Loucy (cell line): ENCODE measurements around the gene WDR5.
"Not testable (repeated sequence)": the region's sequence is repeated elsewhere in the genome, so short reads cannot be mapped to it uniquely, and the experiment has no call there.

Experiments
- H2AFZ ChIP-seq: fragments of 200-600 bp; sonication (generic); 2 replicates; pipeline ENCODE4 v1.6.0; 2016; ENCODE audit warnings: antibody characterized with exemption, mild to moderate bottlenecking, low read length, moderate library complexity
- H3F3A ChIP-seq: fragments of 200-600 bp; 2 replicates; pipeline ENCODE4 v1.6.0; 2016; ENCODE audit warnings: antibody characterized with exemption, low read depth, mild to moderate bottlenecking
- H3K27me3 ChIP-seq: fragments of 200-600 bp; sonication (generic); 2 replicates; pipeline ENCODE4 v1.6.1; 2014; ENCODE audit warnings: low read length, mild to moderate bottlenecking; ENCODE audit not compliant: insufficient read depth, poor library complexity, severe bottlenecking
- H3K36me3 ChIP-seq: fragments of 200-600 bp; sonication (generic); 2 replicates; pipeline ENCODE4 v1.6.1; 2016; ENCODE audit warnings: low read length; ENCODE audit not compliant: insufficient read depth
- H3K4me1 ChIP-seq: fragments of 200-600 bp; sonication (generic); 2 replicates; pipeline ENCODE4 v1.5.1; 2014; ENCODE audit warnings: low read length, mild to moderate bottlenecking; ENCODE audit not compliant: insufficient read depth, poor library complexity, severe bottlenecking
- H3K4me2 ChIP-seq: fragments of 200-600 bp; sonication (generic); 2 replicates; pipeline ENCODE4 v1.6.0; 2014; ENCODE audit warnings: antibody characterized with exemption, low read length, low read depth, mild to moderate bottlenecking; ENCODE audit not compliant: poor library complexity, severe bottlenecking
- H3K4me3 ChIP-seq: fragments of 200-600 bp; sonication (generic); 2 replicates; pipeline ENCODE4 v1.5.1; 2014; ENCODE audit warnings: low read length, mild to moderate bottlenecking, mixed read lengths; ENCODE audit not compliant: poor library complexity, severe bottlenecking
- H3K79me2 ChIP-seq: fragments of 200-600 bp; sonication (generic); 2 replicates; pipeline ENCODE4 v1.6.1; 2014; ENCODE audit warnings: low read length; ENCODE audit not compliant: insufficient read depth
- H3K9ac ChIP-seq: fragments of 200-600 bp; sonication (generic); 2 replicates; pipeline ENCODE4 v1.6.0; 2014; ENCODE audit warnings: mild to moderate bottlenecking, low read depth, low read length, moderate library complexity; ENCODE audit not compliant: poor library complexity, severe bottlenecking
- H3K9me2 ChIP-seq: fragments of 200-600 bp; sonication (generic); replicated peaks from 2 replicates; pipeline ENCODE4 v1.6.1; 2016; ENCODE audit warnings: low read depth, low read length, mixed read lengths
- H3K9me3 ChIP-seq: fragments of 200-600 bp; sonication (generic); 2 replicates; pipeline ENCODE4 v1.6.1; 2014; ENCODE audit warnings: mild to moderate bottlenecking, antibody characterized with exemption, low read length, low read depth; ENCODE audit not compliant: insufficient read depth
- H4K20me1 ChIP-seq: fragments of 200-600 bp; sonication (generic); 2 replicates; pipeline ENCODE4 v1.6.0; 2014; ENCODE audit warnings: antibody characterized with exemption, low read length, mild to moderate bottlenecking; ENCODE audit not compliant: insufficient read depth, poor library complexity, severe bottlenecking
- CTCF ChIP-seq: fragments of 200-600 bp; sonication (generic); conservative IDR thresholded peaks from 2 replicates; pipeline ENCODE4 v1.5.1; 2014; ENCODE audit warnings: mild to moderate bottlenecking, antibody characterized with exemption, low read length
- EZH2phosphoT487 ChIP-seq: fragments of 200-600 bp; IDR thresholded peaks from 2 replicates; pipeline ENCODE4 v1.6.1; 2018; ENCODE audit warnings: antibody characterized with exemption, mild to moderate bottlenecking, moderate library complexity, borderline replicate concordance

Gene WDR5

DNA sequence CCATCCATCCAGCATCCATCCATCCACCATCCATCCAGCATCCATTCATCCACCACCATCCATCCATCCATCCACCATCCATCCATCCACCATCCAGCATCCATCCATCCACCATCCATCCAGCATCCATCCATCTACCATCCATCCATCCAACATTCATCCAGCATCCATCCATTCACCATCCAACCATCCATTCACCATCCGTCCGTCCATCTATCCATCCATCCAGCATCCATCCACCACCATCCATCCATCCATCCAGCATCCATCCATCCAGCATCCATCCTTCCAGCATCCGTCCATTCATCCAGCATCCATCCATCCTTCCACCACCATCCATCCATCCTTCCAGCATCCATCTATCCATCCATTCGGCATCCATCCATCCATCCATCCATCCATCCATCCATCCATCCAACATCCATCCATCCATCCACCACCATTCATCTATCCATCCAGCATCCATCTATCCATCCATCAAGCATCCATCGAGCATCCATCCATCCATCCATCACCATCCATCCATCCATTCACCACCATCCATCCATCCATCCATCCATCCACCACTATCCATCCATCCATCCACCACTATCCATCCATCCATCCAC, 32.4 kb upstream of the WDR5 start:
- no peaks in the 10 kb centered on the region for H3K9me2 ChIP-seq
- no peaks in the 10 kb centered on the region for H3K36me3 ChIP-seq
- H3K27me3 ChIP-seq: no peaks in the 10 kb centered on the region
- H3K9me3 ChIP-seq: no peaks in the 10 kb centered on the region
- H3F3A ChIP-seq: no peaks in the 10 kb centered on the region
- no peaks in the 10 kb centered on the region for H4K20me1 ChIP-seq
- H3K4me2 ChIP-seq: no peak overlapping the region
- TF ChIP-seq CTCF (no peak), EZH2phosphoT487 (no peak)
- H3K4me1 ChIP-seq: no peaks in the 10 kb centered on the region
- no peaks in the 10 kb centered on the region for H3K79me2 ChIP-seq
- no peak overlapping the region for H3K4me3 ChIP-seq
- H2AFZ ChIP-seq: no peak overlapping the region
- H3K9ac ChIP-seq: no peak overlapping the region

DNA sequence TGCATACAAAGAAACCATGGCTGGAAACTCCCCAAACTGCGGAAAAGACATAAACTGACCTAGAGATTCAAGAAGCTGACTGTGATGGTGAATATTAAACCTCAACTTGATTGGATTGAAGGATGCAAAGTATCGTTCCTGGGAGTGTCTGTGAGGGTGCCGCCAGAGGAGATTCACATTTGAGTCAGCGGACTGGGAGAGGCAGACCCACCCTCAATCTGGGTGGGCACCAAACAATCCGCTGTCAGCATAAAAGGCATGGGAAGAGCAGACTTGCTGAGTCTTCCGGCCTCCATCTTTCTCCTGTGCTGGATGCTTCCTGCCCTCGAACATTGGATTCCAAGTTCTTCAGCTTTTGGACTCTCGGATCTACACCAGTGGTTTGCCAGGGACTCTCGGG, 24.8 kb upstream of the WDR5 start:
- Histone ChIP-seq H3K79me2 (no peaks in the 10 kb centered on the region), H3K9me2 (no peaks in the 10 kb centered on the region)

DNA sequence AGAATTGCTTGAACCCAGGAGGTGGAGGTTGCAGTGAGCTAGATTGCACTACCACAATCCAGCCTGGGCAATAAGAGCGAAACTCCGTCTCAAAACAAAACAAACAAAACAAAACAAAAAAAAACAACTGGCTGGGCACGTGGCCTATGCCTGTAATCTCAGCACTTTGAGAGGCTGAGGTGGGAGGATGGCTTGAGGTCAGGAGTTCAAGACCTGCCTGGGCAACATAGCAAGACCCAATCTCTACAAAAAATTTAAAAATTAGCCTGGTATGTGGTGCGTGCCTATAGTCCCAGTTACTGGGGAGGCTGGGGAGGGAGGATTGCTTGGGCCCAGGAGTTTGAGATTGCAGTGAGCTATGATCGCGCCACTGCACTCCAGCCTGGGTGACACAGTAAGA, 23.3 kb upstream of the WDR5 start:
- Histone ChIP-seq H3K36me3 (no peaks in the 10 kb centered on the region), H3F3A (no peaks in the 10 kb centered on the region), H3K4me3 (no peak overlapping the region), H3K27me3 (no peaks in the 10 kb centered on the region), H3K4me2 (no peak overlapping the region), H3K4me1 (no peaks in the 10 kb centered on the region), H3K79me2 (no peaks in the 10 kb centered on the region), H2AFZ (no peak overlapping the region), H3K9me2 (no peaks in the 10 kb centered on the region), H4K20me1 (no peaks in the 10 kb centered on the region), H3K9ac (no peak overlapping the region), H3K9me3 (no peaks in the 10 kb centered on the region)
- TF ChIP-seq EZH2phosphoT487 (no peak), CTCF (no peak)

More for the DNA sequence above, 24.8 kb upstream of the WDR5 start:
- Histone ChIP-seq H3K36me3 (no peaks in the 10 kb centered on the region), H4K20me1 (no peaks in the 10 kb centered on the region), H3K4me1 (no peaks in the 10 kb centered on the region), H2AFZ (no peak overlapping the region), H3K9ac (no peak overlapping the region), H3F3A (no peaks in the 10 kb centered on the region), H3K27me3 (no peaks in the 10 kb centered on the region), H3K4me3 (no peak overlapping the region), H3K9me3 (no peaks in the 10 kb centered on the region), H3K4me2 (no peak overlapping the region)
- TF ChIP-seq CTCF: no peak
- TF ChIP-seq EZH2phosphoT487: no peak

- H2AFZ ChIP-seq, H3K27me3 ChIP-seq, H3K36me3 ChIP-seq, H3K9me3 ChIP-seq, H3K4me1 ChIP-seq, H3F3A ChIP-seq, H3K4me3 ChIP-seq, H3K9me2 ChIP-seq, H3K79me2 ChIP-seq, H3K4me2 ChIP-seq, H3K9ac ChIP-seq, H4K20me1 ChIP-seq: not testable (repeated sequence)
Measured at GRCh38 chr9:134118972-134119371, 16.9 kb upstream of the WDR5 start.
